SK-N-MC (cell line): ENCODE results near the gene DAB2IP.

Source experiments
- EZH2 ChIP-seq: fragments of 200-600 bp; sonication (generic); IDR thresholded peaks from one replicate; pipeline ENCODE4 v1.6.1; 2017; ENCODE audit warnings: antibody characterized with exemption
- POLR2AphosphoS5 ChIP-seq: IDR thresholded peaks from 2 replicates; pipeline ENCODE4 v1.6.1; 2012; ENCODE audit warnings: mild to moderate bottlenecking, low read depth, low read length, borderline replicate concordance

- TF ChIP-seq POLR2AphosphoS5: no peak
- TF ChIP-seq EZH2: no peak
Measured at GRCh38 chr9:121731919-121732318, 80.5 kb downstream of the DAB2IP start.
